Measurements from ENCODE around the gene RNF213.

RNF213 gene

GRCh38 chr17:80294653-80295052 lies 34.0 kb downstream of the RNF213 start:
- no peak for DNase-seq (ENCODE audit: low read depth in 1 of 2, low spot score in 1 of 2)
- Histone ChIP-seq H3K27me3 (ENCODE audit: insufficient read depth, poor library complexity, severe bottlenecking) (no peaks in the 10 kb centered on the region), H3K4me3 (replicated peaks; ENCODE audit: insufficient read depth, low read length) (no peak overlapping the region), H3K27ac (replicated peaks) (0 out of 2 replicates have a peak overlapping the region, but pooled peaks have one; percentile 1)
- TF ChIP-seq POLR2AphosphoS5 (IDR thresholded peaks at IDR 0.05; ENCODE audit: low read depth) (no peak), GABPA (IDR thresholded peaks at IDR 0.05; ENCODE audit: low read depth) (no peak), REST (IDR thresholded peaks at IDR 0.05; ENCODE audit: insufficient replicate concordance, low read depth) (peak; percentile 52)

DNA sequence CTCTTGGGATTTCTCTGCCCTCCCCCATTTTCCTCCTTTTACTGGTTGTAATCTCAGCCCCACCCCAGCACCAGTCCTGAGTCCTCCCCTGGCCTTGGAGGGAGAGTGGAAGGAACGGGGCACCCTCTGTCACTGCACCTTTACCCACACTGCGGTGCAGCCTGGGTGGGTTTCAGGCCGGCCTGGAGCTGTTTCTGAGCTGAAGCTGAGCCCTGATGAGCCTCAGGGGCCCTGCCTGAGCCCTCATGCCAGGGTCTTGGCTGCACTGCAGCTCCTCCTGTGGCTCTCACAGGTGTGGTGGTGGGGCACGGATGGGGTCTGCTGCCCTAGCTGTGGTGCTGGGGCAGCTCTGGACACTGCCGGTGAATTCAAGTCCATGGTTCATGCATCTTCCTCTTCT lies 34.5 kb downstream of the RNF213 start:
- TF ChIP-seq SPI1 (IDR thresholded peaks at IDR 0.05; ENCODE audit: borderline replicate concordance, low read depth) (no peak), REST (IDR thresholded peaks at IDR 0.05; ENCODE audit: insufficient replicate concordance, low read depth) (no peak), GABPA (IDR thresholded peaks at IDR 0.05; ENCODE audit: low read depth) (no peak), POLR2AphosphoS5 (IDR thresholded peaks at IDR 0.05; ENCODE audit: low read depth) (no peak)
- TF ChIP-seq, protein P1, sequence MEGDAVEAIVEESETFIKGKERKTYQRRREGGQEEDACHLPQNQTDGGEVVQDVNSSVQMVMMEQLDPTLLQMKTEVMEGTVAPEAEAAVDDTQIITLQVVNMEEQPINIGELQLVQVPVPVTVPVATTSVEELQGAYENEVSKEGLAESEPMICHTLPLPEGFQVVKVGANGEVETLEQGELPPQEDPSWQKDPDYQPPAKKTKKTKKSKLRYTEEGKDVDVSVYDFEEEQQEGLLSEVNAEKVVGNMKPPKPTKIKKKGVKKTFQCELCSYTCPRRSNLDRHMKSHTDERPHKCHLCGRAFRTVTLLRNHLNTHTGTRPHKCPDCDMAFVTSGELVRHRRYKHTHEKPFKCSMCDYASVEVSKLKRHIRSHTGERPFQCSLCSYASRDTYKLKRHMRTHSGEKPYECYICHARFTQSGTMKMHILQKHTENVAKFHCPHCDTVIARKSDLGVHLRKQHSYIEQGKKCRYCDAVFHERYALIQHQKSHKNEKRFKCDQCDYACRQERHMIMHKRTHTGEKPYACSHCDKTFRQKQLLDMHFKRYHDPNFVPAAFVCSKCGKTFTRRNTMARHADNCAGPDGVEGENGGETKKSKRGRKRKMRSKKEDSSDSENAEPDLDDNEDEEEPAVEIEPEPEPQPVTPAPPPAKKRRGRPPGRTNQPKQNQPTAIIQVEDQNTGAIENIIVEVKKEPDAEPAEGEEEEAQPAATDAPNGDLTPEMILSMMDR (IDR thresholded peaks at IDR 0.05; ENCODE audit: insufficient read depth, low read length): no peak
- Histone ChIP-seq H3K27me3 (ENCODE audit: insufficient read depth, poor library complexity, severe bottlenecking) (no peaks in the 10 kb centered on the region), H3K27ac (replicated peaks) (no peak overlapping the region), H3K4me3 (replicated peaks; ENCODE audit: insufficient read depth, low read length) (no peak overlapping the region)
- no peak for DNase-seq (ENCODE audit: low read depth in 1 of 2, low spot score in 1 of 2)

DNA sequence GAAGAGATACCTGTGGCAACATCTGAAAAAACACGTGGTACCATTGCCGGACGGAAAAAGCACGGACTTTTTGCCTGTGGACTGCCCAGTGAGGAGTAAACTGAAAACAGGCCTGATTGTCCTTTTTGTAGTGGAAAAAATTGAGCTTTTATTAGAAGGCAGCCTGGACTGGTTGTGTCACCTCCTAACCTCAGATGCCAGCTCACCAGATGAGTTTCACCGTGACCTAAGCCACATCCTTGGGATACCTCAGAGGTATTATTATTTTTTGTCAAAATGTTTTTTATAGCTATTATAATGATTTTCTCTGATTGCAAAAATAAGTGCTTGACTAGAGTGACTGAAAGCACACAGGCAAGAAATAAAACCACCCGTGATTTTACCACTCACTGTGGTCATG lies 34.9 kb downstream of the RNF213 start:
- Histone ChIP-seq H3K4me3 (replicated peaks; ENCODE audit: insufficient read depth, low read length) (no peak overlapping the region), H3K27me3 (ENCODE audit: insufficient read depth, poor library complexity, severe bottlenecking) (no peaks in the 10 kb centered on the region), H3K27ac (replicated peaks) (no peak overlapping the region)
- no peak for DNase-seq (ENCODE audit: low read depth in 1 of 2, low spot score in 1 of 2)
- TF ChIP-seq POLR2AphosphoS5 (IDR thresholded peaks at IDR 0.05; ENCODE audit: low read depth) (no peak), SPI1 (IDR thresholded peaks at IDR 0.05; ENCODE audit: borderline replicate concordance, low read depth) (no peak), REST (IDR thresholded peaks at IDR 0.05; ENCODE audit: insufficient replicate concordance, low read depth) (no peak), GABPA (IDR thresholded peaks at IDR 0.05; ENCODE audit: low read depth) (no peak)
- TF ChIP-seq, protein P1 (IDR thresholded peaks at IDR 0.05; ENCODE audit: insufficient read depth, low read length): no peak
